NT2/D1 (cell line): ENCODE results near the gene ALDH1B1.

Experiments
- YY1 ChIP-seq: IDR thresholded peaks from 2 replicates; pipeline ENCODE4 v1.6.1; 2011; ENCODE audit not compliant: insufficient read length, insufficient read depth
- ZNF274 ChIP-seq: IDR thresholded peaks from 2 replicates; pipeline ENCODE4 v1.6.1; 2011; ENCODE audit warnings: mild to moderate bottlenecking, low read depth, low read length

DNA sequence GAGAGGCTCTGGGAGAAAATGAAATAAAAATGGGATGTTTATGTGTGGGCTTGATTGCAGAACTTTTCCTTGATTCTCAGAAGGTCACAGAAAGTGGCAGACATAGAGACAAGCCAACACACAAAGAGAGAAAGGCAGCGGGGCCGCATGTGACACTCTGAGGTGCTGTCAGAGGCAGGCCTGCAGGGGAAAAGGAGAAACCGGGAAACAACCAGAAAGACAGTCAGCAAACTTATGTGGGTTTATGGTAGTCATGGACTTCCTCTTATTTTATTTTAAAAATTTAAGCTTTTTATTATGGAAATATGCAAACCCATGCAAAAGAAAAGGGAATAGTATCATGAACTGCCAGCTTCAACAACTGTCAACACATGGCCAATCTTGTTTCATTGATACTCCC is 48.0 kb downstream of the ALDH1B1 start:
- TF ChIP-seq ZNF274 (no peak), YY1 (no peak)
